Measurements from ENCODE around the gene GRAP2. TPM values are rescaled to one million over a fixed set of nuclear protein-coding genes. Genes with fewer than 3 reads are reported as not detected.

GRAP2 gene
- total and polyA plus RNA-seq, 9 of the 15 experiments (the other 6 are each of a cell fraction or from before 2014, with no cell fraction given) = 4.8 to 88.7 (median 60.4) TPM

DNA sequence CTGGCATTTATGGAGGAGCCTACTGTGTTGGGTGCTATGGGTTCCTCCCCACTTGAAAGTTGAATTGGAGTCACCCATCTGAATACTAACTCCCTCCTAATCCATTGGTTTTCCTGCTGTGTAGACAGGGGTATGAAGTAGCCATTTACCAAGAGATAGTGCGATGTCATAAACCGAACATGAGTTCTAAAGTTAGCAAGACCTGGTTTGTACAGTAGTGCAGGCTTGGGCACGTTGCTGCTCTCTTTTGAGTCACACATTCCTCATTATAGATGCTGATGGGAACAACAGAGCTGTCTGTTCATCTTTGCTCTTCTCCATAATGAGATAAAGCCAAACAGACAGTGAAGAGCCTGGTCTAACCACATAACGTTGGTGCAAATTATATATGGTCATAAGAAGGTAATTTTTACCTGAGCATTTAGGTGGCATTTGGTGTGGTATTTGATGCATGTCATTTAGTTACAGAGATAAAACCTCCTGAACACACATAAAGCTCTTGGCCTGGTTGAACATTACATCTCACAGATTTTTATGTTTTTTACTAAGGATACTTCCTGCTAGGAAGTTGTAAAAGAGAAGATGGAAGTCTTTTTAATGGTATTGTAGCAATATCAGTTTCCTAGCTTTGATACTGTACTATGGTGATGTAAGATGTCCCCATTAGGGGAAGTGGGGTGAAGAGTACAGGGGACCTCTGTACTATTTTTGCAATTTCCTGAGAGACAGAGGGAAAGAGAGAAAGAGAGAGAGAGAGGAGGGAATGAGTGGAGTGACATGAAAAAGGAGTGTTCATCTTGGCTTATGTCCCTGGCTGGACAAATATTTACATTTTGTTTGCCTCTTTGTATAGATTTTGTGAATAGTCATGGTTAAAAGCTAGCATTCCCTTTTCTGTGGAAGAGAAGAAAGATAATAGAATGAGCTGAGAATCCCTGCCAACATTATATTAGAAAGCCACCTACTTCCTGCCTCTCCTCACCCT lies 27.9 kb downstream of the GRAP2 start:
- TF ChIP-seq, protein P1, sequence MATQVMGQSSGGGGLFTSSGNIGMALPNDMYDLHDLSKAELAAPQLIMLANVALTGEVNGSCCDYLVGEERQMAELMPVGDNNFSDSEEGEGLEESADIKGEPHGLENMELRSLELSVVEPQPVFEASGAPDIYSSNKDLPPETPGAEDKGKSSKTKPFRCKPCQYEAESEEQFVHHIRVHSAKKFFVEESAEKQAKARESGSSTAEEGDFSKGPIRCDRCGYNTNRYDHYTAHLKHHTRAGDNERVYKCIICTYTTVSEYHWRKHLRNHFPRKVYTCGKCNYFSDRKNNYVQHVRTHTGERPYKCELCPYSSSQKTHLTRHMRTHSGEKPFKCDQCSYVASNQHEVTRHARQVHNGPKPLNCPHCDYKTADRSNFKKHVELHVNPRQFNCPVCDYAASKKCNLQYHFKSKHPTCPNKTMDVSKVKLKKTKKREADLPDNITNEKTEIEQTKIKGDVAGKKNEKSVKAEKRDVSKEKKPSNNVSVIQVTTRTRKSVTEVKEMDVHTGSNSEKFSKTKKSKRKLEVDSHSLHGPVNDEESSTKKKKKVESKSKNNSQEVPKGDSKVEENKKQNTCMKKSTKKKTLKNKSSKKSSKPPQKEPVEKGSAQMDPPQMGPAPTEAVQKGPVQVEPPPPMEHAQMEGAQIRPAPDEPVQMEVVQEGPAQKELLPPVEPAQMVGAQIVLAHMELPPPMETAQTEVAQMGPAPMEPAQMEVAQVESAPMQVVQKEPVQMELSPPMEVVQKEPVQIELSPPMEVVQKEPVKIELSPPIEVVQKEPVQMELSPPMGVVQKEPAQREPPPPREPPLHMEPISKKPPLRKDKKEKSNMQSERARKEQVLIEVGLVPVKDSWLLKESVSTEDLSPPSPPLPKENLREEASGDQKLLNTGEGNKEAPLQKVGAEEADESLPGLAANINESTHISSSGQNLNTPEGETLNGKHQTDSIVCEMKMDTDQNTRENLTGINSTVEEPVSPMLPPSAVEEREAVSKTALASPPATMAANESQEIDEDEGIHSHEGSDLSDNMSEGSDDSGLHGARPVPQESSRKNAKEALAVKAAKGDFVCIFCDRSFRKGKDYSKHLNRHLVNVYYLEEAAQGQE (IDR thresholded peaks at IDR 0.05; ENCODE audit: borderline replicate concordance) = no peak
- TF ChIP-seq, protein P1 (CRISPR knock-in tag; IDR thresholded peaks at IDR 0.05; ENCODE audit: low read depth) = no peak
- DNase-seq (ENCODE audit: extremely low read depth in 1 of 4, low spot score in 3 of 4) (no peak), ATAC-seq (no peak), FAIRE-seq (no peak)
- no peak overlapping the region for H3K27ac ChIP-seq (ENCODE audit: extremely low read depth, low read depth, low read length)
- peaks cover 11 to 52% of the 10 kb centered on the region in 2 experiments; a peak in 4 of 5 replicates for H3K4me1 ChIP-seq (replicated peaks in 1 of 2; ENCODE audit: control insufficient read depth in 2 of 2, insufficient read depth in 2 of 2, low read length in 2 of 2)
- H3K4me2 ChIP-seq (ENCODE audit: insufficient read depth, low read length) = no peak overlapping the region
- no peak overlapping the region for H3K4me3 ChIP-seq
- ChIA-PET POLR2A (interaction anchor here (0.6 to 1.0 kb wide), 2 partner anchors 21 to 555 kb away, joined by 3 read pairs; no protein-coding TSS in a partner anchor), CTCF (ENCODE audit: low intra/inter-chr PET ratio) (no interaction called here)
- no peaks in the 10 kb centered on the region for H3K36me3 ChIP-seq (ENCODE audit: control insufficient read depth, insufficient read depth, low read length)
- peaks cover 15% of the 10 kb centered on the region; the same call in 2 of the 3 replicates for H3K79me2 ChIP-seq (ENCODE audit: control insufficient read depth, insufficient read depth, low read length)
- H3K9me3 ChIP-seq (replicated peaks; ENCODE audit: control insufficient read depth, insufficient read depth, low read depth, low read length) = no peaks in the 10 kb centered on the region
- 50% methylated on average over 4 of the region's 4 CpGs for WGBS (ENCODE audit: insufficient coverage, low coverage, missing lambda C conversion rate)
- H2AFZ ChIP-seq (ENCODE audit: low read depth, low read length) = peak overlapping the region; percentile 81; the same call in 1 of the 2 replicates
- intact Hi-C loops (cut with micrococcal nuclease) = loop anchor here (10.0 kb wide), 1 partner anchor 74 kb away; no protein-coding TSS in a partner anchor
- no peak overlapping the region for H3K9ac ChIP-seq (ENCODE audit: insufficient read depth in 1 of 2, low read depth in 2 of 2, low read length in 2 of 2)
- H3K27me3 ChIP-seq (ENCODE audit: control insufficient read depth in 2 of 2, insufficient read depth in 2 of 2, low read length in 2 of 2) = no peaks in the 10 kb centered on the region
- in situ Hi-C loops (cut with MboI) = no loop called here
- no peaks in the 10 kb centered on the region for H4K20me1 ChIP-seq (replicated peaks; ENCODE audit: control insufficient read depth, insufficient read depth, low read length)
- BruUV-seq (replicated peaks) = no TSS peak
- no peaks in the 10 kb centered on the region for H3K9me1 ChIP-seq (ENCODE audit: control insufficient read depth, insufficient read depth, low read length)

Data from K562 (cell line).